SU-DHL-6 (cell line): ENCODE results near the gene CDH13.

ENCODE experiments used
- H2AFZ ChIP-seq: fragments of 200-600 bp; sonication (generic); 2 replicates; pipeline ENCODE4 v1.6.1; 2014; ENCODE audit warnings: low read depth, mild to moderate bottlenecking, moderate library complexity, mixed read lengths, antibody characterized with exemption, low read length; ENCODE audit not compliant: severe bottlenecking
- H3F3A ChIP-seq: fragments of 200-600 bp; shearing (Covaris generic); 2 replicates; pipeline ENCODE4 v1.6.0; 2016; ENCODE audit warnings: antibody characterized with exemption, mild to moderate bottlenecking; ENCODE audit not compliant: insufficient read depth
- H3K27ac ChIP-seq: fragments of 200-600 bp; sonication (generic); 2 replicates; pipeline ENCODE4 v1.5.1; 2016; ENCODE audit warnings: low read depth, mild to moderate bottlenecking, low read length, moderate library complexity, mixed read lengths
- H3K27me3 ChIP-seq: fragments of 200-600 bp; sonication (generic), shearing (Covaris generic); 2 replicates; pipeline ENCODE4 v1.6.0; 2014; ENCODE audit warnings: mild to moderate bottlenecking, low read length
- H3K36me3 ChIP-seq: fragments of 200-600 bp; sonication (generic); 2 replicates; pipeline ENCODE4 v1.6.1; 2014; ENCODE audit warnings: mild to moderate bottlenecking, low read length, mixed read lengths
- H3K4me2 ChIP-seq: fragments of 300-600, 200-600 bp; shearing (Covaris generic), sonication (generic); 2 replicates; pipeline ENCODE4 v1.6.0; 2014; ENCODE audit warnings: low read length, low read depth, mild to moderate bottlenecking; ENCODE audit not compliant: poor library complexity, severe bottlenecking
- H3K4me3 ChIP-seq: fragments of 200-600 bp; sonication (generic); 2 replicates; pipeline ENCODE4 v1.5.1; 2014; ENCODE audit warnings: antibody characterized with exemption, low read length, mild to moderate bottlenecking, mixed read lengths; ENCODE audit not compliant: insufficient read depth, poor library complexity, severe bottlenecking
- H3K79me2 ChIP-seq: fragments of 200-600 bp; sonication (generic); 2 replicates; pipeline ENCODE4 v1.6.1; 2014; ENCODE audit warnings: mild to moderate bottlenecking, low read length, moderate library complexity; ENCODE audit not compliant: insufficient read depth
- H3K9ac ChIP-seq: fragments of 200-600 bp; sonication (generic); 2 replicates; pipeline ENCODE4 v1.7.0; 2014; ENCODE audit warnings: mild to moderate bottlenecking, low read length
- H3K9me2 ChIP-seq: fragments of 200-600 bp; sonication (generic); replicated peaks from 2 replicates; pipeline ENCODE4 v1.6.1; 2014; ENCODE audit warnings: low read length; ENCODE audit not compliant: insufficient read depth
- H3K9me3 ChIP-seq: fragments of 200-600 bp; sonication (generic); 2 replicates; pipeline ENCODE4 v1.6.1; 2014; ENCODE audit warnings: low read length, mixed read lengths; ENCODE audit not compliant: insufficient read depth
- H4K20me1 ChIP-seq: fragments of 200-600 bp; sonication (generic); 2 replicates; pipeline ENCODE4 v1.6.1; 2014; ENCODE audit warnings: low read depth, mild to moderate bottlenecking, antibody characterized with exemption, low read length, moderate library complexity, mixed read lengths
- CTCF ChIP-seq: fragments of 200-600 bp; sonication (generic); IDR thresholded peaks from one replicate; pipeline ENCODE4 v1.5.1; 2017; ENCODE audit warnings: antibody characterized with exemption, mild to moderate bottlenecking, low read length, moderate library complexity; ENCODE audit not compliant: insufficient read depth, poor library complexity, severe bottlenecking
- EZH2phosphoT487 ChIP-seq: fragments of 200-600 bp; sonication (generic), shearing (Covaris generic); conservative IDR thresholded peaks from 2 replicates; pipeline ENCODE4 v1.6.1; 2018; ENCODE audit warnings: mild to moderate bottlenecking, antibody characterized with exemption, low read length, moderate library complexity, mixed read lengths

The CDH13 gene

GRCh38 chr16:82694239-82694874 is 67.6 kb downstream of the CDH13 start:
- H3K27me3 ChIP-seq, result no peaks in the 10 kb centered on the region
- H2AFZ ChIP-seq, result no peak overlapping the region
- H3K27ac ChIP-seq, result no peak overlapping the region
- H3F3A ChIP-seq, result no peaks in the 10 kb centered on the region
- H4K20me1 ChIP-seq, result no peaks in the 10 kb centered on the region
- H3K36me3 ChIP-seq, result no peaks in the 10 kb centered on the region
- no peak overlapping the region for H3K4me3 ChIP-seq
- H3K9me2 ChIP-seq, result no peaks in the 10 kb centered on the region
- TF ChIP-seq CTCF (no peak), EZH2phosphoT487 (no peak)
- no peak overlapping the region for H3K4me2 ChIP-seq
- H3K9me3 ChIP-seq, result no peaks in the 10 kb centered on the region
- no peak overlapping the region for H3K9ac ChIP-seq
- H3K79me2 ChIP-seq, result no peaks in the 10 kb centered on the region

GRCh38 chr16:82695806-82696205 is 69.0 kb downstream of the CDH13 start:
- no peaks in the 10 kb centered on the region for H4K20me1 ChIP-seq
- H3K9me2 ChIP-seq, result no peaks in the 10 kb centered on the region
- no peaks in the 10 kb centered on the region for H3K79me2 ChIP-seq
- no peak overlapping the region for H3K4me3 ChIP-seq
- TF ChIP-seq CTCF, result no peak
- no peaks in the 10 kb centered on the region for H3K27me3 ChIP-seq
- H2AFZ ChIP-seq, result no peak overlapping the region
- H3K36me3 ChIP-seq, result no peaks in the 10 kb centered on the region
- no peaks in the 10 kb centered on the region for H3K9me3 ChIP-seq
- no peaks in the 10 kb centered on the region for H3F3A ChIP-seq
- H3K9ac ChIP-seq, result no peak overlapping the region
- H3K27ac ChIP-seq, result no peak overlapping the region
- H3K4me2 ChIP-seq, result no peak overlapping the region

- Histone ChIP-seq H3K4me2 (no peak overlapping the region), H3K27me3 (no peaks in the 10 kb centered on the region), H4K20me1 (no peaks in the 10 kb centered on the region), H3F3A (no peaks in the 10 kb centered on the region), H3K9me2 (no peaks in the 10 kb centered on the region), H3K36me3 (no peaks in the 10 kb centered on the region), H3K4me3 (no peak overlapping the region), H3K79me2 (no peaks in the 10 kb centered on the region), H3K9me3 (no peaks in the 10 kb centered on the region), H2AFZ (no peak overlapping the region), H3K27ac (no peak overlapping the region), H3K9ac (no peak overlapping the region)
- TF ChIP-seq CTCF (no peak), EZH2phosphoT487 (no peak)
These were observed 72.5 kb downstream of the CDH13 start for GRCh38 chr16:82699260-82699659.
